Activated naive CD4-positive, alpha-beta T cell treated with anti-CD3 and anti-CD28 coated beads, Interleukin-2, amount 50 U/mL, for 72 hours (primary cell): Measurements from ENCODE around the gene GPC5. TPM values are rescaled to one million over a fixed set of nuclear protein-coding genes. Genes with fewer than 3 reads are reported as not detected.
"Not testable (repeated sequence)": the region's sequence is repeated elsewhere in the genome, so short reads cannot be mapped to it uniquely, and the experiment has no call there.

Source experiments
- ATAC-seq, 2 donors: fragments of 150-1000 bp; cut with Tn5 transposase; 2 replicates each; pipeline ENCODE4 v1.10.0; 2021; ENCODE audit warnings: mild to moderate bottlenecking in 2 of 2, moderate library complexity in 2 of 2
- DNase-seq, 2 donors: peaks; one replicate each; pipeline ENCODE4 v3.0.0; 2021 to 2022; ENCODE audit warnings: low spot score in 2 of 2
- H3K27ac Mint-ChIP-seq, 2 donors: one replicate each; pipeline ENCODE4 v1.8.0; 2022; ENCODE audit warnings: mild to moderate bottlenecking in 2 of 2, mixed read lengths in 2 of 2
- H3K36me3 Mint-ChIP-seq, 2 donors: one replicate each; pipeline ENCODE4 v1.8.0; 2022; ENCODE audit warnings: mixed read lengths in 2 of 2
- H3K9me3 Mint-ChIP-seq, 2 donors: one replicate each; pipeline ENCODE4 v1.8.0; 2022; ENCODE audit warnings: mixed read lengths in 2 of 2
- total RNA-seq, 2 donors: library from RNA; stranded (reverse); gene quantifications; one replicate each; pipeline ENCODE4 v1.2.3, GENCODE V29; 2022

GPC5 gene
- total RNA-seq, 2 donors from 2014 or later: 0.11 to 0.78 TPM

- DNase-seq: no peak
- Mint-ChIP-seq H3K27ac (no peak overlapping the region), H3K9me3 (peaks cover 20 to 22% of the 10 kb centered on the region in 2 donors), H3K36me3 (no peaks in the 10 kb centered on the region)
- ATAC-seq: no peak
These were observed 1063.4 kb downstream of the GPC5 start for GRCh38 chr13:92461831-92462230.

- no peak for ATAC-seq
- H3K27ac Mint-ChIP-seq: no peak overlapping the region
- no peak for DNase-seq
- peaks cover 16 to 19% of the 10 kb centered on the region in 2 donors for H3K9me3 Mint-ChIP-seq
- no peaks in the 10 kb centered on the region for H3K36me3 Mint-ChIP-seq
These were observed 1064.7 kb downstream of the GPC5 start for GRCh38 chr13:92463134-92463533.

DNA sequence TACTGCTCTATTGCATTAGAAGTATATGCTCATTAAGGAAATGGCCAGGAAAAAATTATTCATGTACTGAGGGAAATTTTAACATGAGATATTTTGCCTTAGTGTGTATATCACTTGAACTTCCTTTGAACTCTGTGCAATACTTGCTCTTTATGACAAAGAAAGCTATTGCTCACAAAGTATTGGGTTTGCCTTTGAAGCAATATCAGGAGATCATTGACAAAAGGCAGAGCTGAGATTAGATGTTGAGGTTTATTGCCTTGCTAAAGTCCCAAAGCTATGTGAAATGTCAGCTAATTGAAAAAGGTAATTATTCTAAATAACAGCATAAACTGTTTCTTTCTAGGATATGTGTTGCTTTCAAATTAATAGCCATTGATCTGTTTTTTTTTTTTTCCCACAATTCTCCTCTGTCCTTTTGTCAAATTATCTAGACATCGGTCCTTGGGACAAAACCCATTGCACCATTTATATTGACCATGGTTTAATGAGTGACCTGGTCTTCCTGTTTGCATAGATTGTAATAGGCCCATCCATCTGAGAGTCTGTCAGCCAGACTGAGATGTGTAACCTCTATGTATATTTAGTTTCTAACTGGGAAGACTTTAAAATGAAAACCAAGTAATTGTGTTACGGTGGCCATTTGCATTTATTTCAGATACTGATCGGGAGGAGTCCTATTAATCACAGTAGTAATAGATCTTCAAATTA is 1075.5 kb downstream of the GPC5 start:
- ATAC-seq: no peak
- Mint-ChIP-seq H3K36me3 (no peaks in the 10 kb centered on the region), H3K9me3 (peaks cover 0 to under 1% of the 10 kb centered on the region in 2 donors), H3K27ac (no peak overlapping the region)
- DNase-seq: no peak

DNA sequence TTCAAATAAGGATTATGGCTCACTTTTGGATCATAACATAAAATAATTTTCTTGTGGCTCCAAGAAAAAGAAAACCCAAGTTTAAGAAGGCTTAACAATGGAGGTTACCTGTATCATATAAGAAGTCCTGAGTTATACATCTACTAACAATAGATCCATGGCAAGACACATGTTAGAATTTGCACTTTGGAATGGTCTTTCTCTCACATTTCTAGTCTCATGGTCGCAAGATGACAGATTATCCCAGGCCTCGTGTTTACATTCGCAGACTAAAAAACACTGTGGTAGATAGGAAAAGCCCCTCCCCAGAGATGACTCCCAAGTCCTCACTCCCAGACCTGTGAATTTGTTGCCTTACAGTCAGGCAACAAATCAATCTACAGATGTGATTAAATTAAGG is 1082.0 kb downstream of the GPC5 start:
- ATAC-seq (no peak), DNase-seq (no peak)
- Mint-ChIP-seq H3K9me3 (peaks cover 4 to 7% of the 10 kb centered on the region in 2 donors), H3K36me3 (no peaks in the 10 kb centered on the region), H3K27ac (no peak overlapping the region)

GRCh38 chr13:92482790-92483189 is 1084.4 kb downstream of the GPC5 start:
- not testable (repeated sequence) for ATAC-seq, H3K27ac Mint-ChIP-seq, DNase-seq, H3K36me3 Mint-ChIP-seq, H3K9me3 Mint-ChIP-seq

DNA sequence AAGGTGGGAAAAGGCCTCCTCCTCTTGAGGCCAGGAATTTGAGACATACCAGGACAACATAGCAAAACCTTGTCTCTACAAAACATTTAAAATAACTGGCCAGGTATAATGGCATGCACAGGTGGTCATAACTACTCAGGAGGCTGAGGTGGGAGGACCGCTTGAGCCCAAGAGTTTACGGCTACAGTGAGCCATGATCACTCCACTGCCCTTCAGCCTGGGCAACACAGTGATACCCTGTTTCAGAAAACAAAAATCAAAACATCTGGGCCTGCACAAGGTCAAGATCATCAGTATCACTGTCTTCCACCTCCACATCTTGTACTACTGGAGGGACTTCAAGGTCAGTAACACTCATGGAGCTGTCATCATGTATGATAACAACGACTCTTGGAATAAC is 1085.5 kb downstream of the GPC5 start:
- peaks cover 4 to 8% of the 10 kb centered on the region in 2 donors for H3K9me3 Mint-ChIP-seq
- DNase-seq: no peak
- no peak for ATAC-seq
- no peaks in the 10 kb centered on the region for H3K36me3 Mint-ChIP-seq
- no peak overlapping the region for H3K27ac Mint-ChIP-seq

- DNase-seq: no peak
- H3K36me3 Mint-ChIP-seq: no peaks in the 10 kb centered on the region
- peaks cover 6 to 7% of the 10 kb centered on the region in 2 donors for H3K9me3 Mint-ChIP-seq
- no peak overlapping the region for H3K27ac Mint-ChIP-seq
- ATAC-seq: no peak
These were observed 1088.8 kb downstream of the GPC5 start for GRCh38 chr13:92487238-92487637.

DNA sequence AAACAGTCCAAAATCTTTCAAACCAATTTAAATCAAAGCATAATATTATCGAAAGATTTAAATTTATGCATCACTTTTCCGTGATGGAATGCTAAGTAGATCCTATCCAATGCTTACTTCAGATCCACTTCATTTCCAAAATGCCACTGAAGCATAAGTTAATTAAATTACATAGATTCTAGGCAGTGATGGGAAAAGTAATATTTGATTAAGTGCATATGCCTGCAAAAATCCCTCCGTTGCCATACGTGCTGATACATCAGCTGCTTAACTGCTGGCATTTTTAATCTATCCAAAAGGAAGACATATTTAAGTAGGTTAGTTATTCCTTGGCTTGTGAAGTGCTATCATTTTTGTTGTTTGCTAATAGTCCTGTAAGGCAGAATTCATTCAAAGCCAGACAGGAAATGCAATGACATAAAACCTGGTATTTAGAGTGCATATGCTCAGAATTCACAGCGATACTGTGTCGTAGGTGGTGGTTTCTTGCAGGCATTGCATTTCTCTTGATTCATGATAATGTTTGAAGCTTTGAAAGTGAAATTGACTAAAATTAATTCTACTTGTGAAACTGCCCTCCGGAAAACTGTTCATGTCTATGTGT is 1089.9 kb downstream of the GPC5 start:
- ATAC-seq (no peak), DNase-seq (no peak)
- peaks cover 7 to 9% of the 10 kb centered on the region in 2 donors for H3K9me3 Mint-ChIP-seq
- no peaks in the 10 kb centered on the region for H3K36me3 Mint-ChIP-seq
- H3K27ac Mint-ChIP-seq: no peak overlapping the region

DNA sequence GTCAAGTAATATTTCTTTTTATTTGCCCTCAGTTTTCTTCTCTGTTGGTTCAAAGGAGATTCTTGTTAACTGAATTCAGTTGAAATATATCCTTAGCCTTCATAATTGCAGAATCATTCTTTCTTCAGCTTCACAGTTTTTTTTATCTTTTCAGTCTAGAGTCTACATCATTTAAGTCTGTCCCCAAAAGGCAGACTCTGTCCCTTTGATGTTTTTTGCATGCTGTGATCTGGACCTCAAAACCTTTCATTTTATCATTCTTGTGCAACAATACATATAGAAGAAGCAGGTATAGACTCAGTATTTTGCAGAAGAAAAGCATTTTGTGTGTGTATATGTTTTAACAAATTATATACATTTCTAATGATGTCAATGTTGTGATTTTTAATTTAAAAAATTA is 1093.4 kb downstream of the GPC5 start:
- DNase-seq: no peak
- no peaks in the 10 kb centered on the region for H3K36me3 Mint-ChIP-seq
- ATAC-seq: no peak
- H3K9me3 Mint-ChIP-seq: peaks cover 12 to 15% of the 10 kb centered on the region in 2 donors
- no peak overlapping the region for H3K27ac Mint-ChIP-seq

GRCh38 chr13:92494915-92495314 is 1096.5 kb downstream of the GPC5 start:
- Mint-ChIP-seq H3K36me3 (no peaks in the 10 kb centered on the region), H3K9me3 (peaks cover 8 to 13% of the 10 kb centered on the region in 2 donors), H3K27ac (no peak overlapping the region)
- DNase-seq: no peak
- no peak for ATAC-seq

DNA sequence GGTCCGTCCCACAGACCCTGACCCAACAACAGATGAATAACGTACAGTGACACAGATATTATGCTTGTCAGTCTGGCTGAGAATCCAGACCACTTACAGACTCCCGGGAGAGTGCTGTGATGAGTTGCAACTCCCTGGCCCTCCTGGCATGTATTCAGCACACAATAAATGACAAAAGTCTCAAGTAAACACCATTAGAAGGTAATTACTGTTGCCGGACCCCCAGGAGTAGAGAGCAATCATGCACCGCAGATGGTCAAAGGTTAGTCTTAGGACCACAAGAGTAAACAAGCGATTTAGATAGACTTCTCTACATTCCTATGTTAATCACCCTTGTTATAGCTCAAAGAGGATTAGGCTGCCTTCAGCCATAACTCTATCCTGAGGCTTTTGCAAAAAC is 1101.8 kb downstream of the GPC5 start:
- ATAC-seq (no peak), DNase-seq (no peak)
- Mint-ChIP-seq H3K27ac (no peak overlapping the region), H3K9me3 (peaks cover 9 to 20% of the 10 kb centered on the region in 2 donors), H3K36me3 (no peaks in the 10 kb centered on the region)

- ATAC-seq: no peak
- Mint-ChIP-seq H3K9me3 (peaks cover 4 to 11% of the 10 kb centered on the region in 2 donors), H3K36me3 (no peaks in the 10 kb centered on the region), H3K27ac (no peak overlapping the region)
- no peak for DNase-seq
These were observed 1112.0 kb downstream of the GPC5 start for GRCh38 chr13:92510416-92510815.

- Mint-ChIP-seq H3K36me3 (peaks cover 0 to 2% of the 10 kb centered on the region in 2 donors), H3K27ac (no peak overlapping the region), H3K9me3 (peaks cover 6 to 14% of the 10 kb centered on the region in 2 donors)
- no peak for DNase-seq
- ATAC-seq: no peak
These were observed 1114.4 kb downstream of the GPC5 start for GRCh38 chr13:92512852-92513251.

GRCh38 chr13:92513672-92514071 is 1115.3 kb downstream of the GPC5 start:
- Mint-ChIP-seq H3K27ac (no peak overlapping the region), H3K36me3 (peaks cover 0 to 7% of the 10 kb centered on the region in 2 donors), H3K9me3 (peaks cover 9 to 17% of the 10 kb centered on the region in 2 donors)
- ATAC-seq: no peak
- no peak for DNase-seq

GRCh38 chr13:92514420-92515125 is 1116.2 kb downstream of the GPC5 start:
- DNase-seq (no peak), ATAC-seq (no peak)
- Mint-ChIP-seq H3K36me3 (peaks cover 0 to 12% of the 10 kb centered on the region in 2 donors), H3K27ac (no peak overlapping the region), H3K9me3 (peaks cover 9 to 23% of the 10 kb centered on the region in 2 donors)

DNA sequence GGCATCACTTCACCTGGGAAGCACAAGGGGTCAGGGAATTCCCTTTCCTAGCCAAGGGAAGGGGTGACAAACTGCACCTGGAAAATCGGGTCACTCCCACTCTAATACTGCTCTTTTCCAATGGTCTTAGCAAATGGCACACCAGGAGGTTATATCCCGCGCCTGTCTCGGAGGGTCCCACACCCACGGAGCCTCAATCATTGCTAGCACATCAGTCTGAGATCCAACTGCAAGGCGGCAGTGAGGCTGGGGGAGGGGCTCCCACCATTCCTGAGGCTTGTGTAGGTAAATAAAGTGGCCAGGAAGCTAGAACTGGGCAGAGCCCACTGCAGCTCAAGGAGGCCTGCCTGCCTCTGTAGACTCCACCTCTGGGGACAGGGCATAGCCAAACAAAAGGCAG is 1118.5 kb downstream of the GPC5 start:
- peaks cover 0 to 12% of the 10 kb centered on the region in 2 donors for H3K36me3 Mint-ChIP-seq
- ATAC-seq, DNase-seq, H3K27ac Mint-ChIP-seq: not testable (repeated sequence)
- H3K9me3 Mint-ChIP-seq: peaks cover 9 to 20% of the 10 kb centered on the region in 2 donors

GRCh38 chr13:92518622-92519021 is 1120.2 kb downstream of the GPC5 start:
- not testable (repeated sequence) for DNase-seq, H3K27ac Mint-ChIP-seq, ATAC-seq
- Mint-ChIP-seq H3K9me3 (peaks cover 5 to 20% of the 10 kb centered on the region in 2 donors), H3K36me3 (peaks cover 0 to 12% of the 10 kb centered on the region in 2 donors)
